Muscle layer of colon (tissue), 2 donors: ENCODE measurements around the gene DHRSX.
"Not testable (repeated sequence)": the region's sequence is repeated elsewhere in the genome, so short reads cannot be mapped to it uniquely, and the experiment has no call there.

Experiments
- H3K27ac ChIP-seq: one replicate; pipeline ENCODE4 v1.7.0; 2013; ENCODE audit warnings: low read depth, mild to moderate bottlenecking, low read length, moderate library complexity
- H3K27me3 ChIP-seq, 2 donors: one replicate each; pipeline ENCODE4 v1.7.0; 2013; ENCODE audit warnings: low read length in 2 of 2, mild to moderate bottlenecking in 2 of 2; ENCODE audit not compliant: insufficient read depth in 2 of 2, control insufficient read depth in 1 of 2
- H3K36me3 ChIP-seq: one replicate; pipeline ENCODE4 v1.7.0; 2013; ENCODE audit warnings: mild to moderate bottlenecking, low read length; ENCODE audit not compliant: insufficient read depth
- H3K4me1 ChIP-seq: one replicate; pipeline ENCODE4 v1.7.0; 2013; ENCODE audit warnings: mild to moderate bottlenecking, low read length; ENCODE audit not compliant: insufficient read depth
- H3K4me3 ChIP-seq, 2 donors: one replicate each; pipeline ENCODE4 v1.7.0; 2013; ENCODE audit warnings: low read length in 2 of 2, low read depth in 1 of 2, mild to moderate bottlenecking in 1 of 2, moderate library complexity in 1 of 2
- H3K9ac ChIP-seq: one replicate; pipeline ENCODE4 v1.7.0; 2013; ENCODE audit warnings: low read length
- H3K9me3 ChIP-seq: one replicate; pipeline ENCODE4 v1.7.0; 2013; ENCODE audit warnings: mild to moderate bottlenecking, low read length
- donor health status: abdominal sarcoma.
- donor health status: Adenocarcinoma of cecum.

Gene DHRSX

DNA sequence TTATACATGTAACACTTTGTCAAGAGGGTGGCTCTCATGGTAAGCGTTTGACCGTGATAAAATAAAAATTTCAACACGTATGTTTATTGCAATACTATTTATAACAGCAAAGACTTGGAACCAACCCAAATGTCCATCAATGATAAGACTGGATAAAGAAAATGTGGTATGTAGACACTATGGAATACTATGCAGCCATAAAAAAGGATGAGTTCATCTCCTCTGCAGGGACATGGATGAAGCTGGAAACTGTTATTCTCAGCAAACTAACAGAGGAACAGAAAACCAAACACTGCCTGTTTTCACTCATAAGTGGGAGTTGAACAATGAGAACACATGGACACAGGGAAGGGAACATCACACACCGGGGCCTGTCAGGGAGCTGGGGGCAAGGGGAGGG lies 150.1 kb downstream of the DHRSX start:
- H3K36me3 ChIP-seq, H3K9ac ChIP-seq, H3K4me3 ChIP-seq, H3K27me3 ChIP-seq, H3K27ac ChIP-seq, H3K9me3 ChIP-seq, H3K4me1 ChIP-seq: not testable (repeated sequence)

DNA sequence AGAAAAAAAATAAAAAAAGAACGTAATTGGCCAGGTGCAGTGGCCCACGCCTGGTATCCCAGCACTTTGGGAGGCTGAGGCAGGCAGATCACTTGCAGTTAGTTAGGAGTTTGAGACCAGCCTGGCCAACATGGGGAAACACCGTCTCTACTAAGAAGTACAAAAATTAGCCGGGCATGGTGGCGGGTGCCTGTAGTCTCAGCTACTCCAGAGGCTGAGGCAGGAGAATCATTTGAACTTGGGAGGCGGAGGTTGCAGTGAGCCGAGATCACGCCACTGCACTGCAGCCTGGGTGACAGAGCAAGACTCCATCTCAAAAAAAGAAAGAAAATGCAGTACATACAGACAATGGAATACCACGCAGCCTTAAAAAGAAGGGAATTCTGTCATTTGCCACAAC lies 150.7 kb downstream of the DHRSX start:
- H3K4me1 ChIP-seq, H3K27me3 ChIP-seq, H3K4me3 ChIP-seq, H3K27ac ChIP-seq, H3K36me3 ChIP-seq, H3K9ac ChIP-seq, H3K9me3 ChIP-seq: not testable (repeated sequence)

DNA sequence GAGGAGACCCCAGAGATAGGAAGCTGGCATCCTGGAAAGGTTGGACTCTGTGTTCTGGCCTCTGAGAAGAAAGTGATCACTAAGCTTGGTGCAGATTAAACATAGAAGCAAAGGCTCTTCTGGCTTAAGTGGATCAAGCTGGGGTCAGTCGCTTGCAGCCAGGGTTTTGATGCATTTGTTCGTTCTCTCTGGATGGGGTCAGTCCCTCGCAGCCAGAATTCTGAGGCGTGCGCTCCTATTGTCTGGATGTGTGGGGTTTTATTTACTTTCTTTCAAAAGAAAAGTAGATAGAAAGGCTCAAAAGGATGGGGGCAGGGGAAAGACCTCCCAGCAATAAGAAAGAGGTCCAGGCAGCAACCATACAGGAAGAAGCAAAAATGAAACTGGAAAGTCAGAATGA lies 152.6 kb downstream of the DHRSX start:
- Histone ChIP-seq H3K27ac (no peak overlapping the region), H3K27me3 (no peaks in the 10 kb centered on the region), H3K4me3 (no peak overlapping the region), H3K4me1 (no peaks in the 10 kb centered on the region), H3K9me3 (no peaks in the 10 kb centered on the region), H3K36me3 (no peaks in the 10 kb centered on the region), H3K9ac (no peak overlapping the region)

DNA sequence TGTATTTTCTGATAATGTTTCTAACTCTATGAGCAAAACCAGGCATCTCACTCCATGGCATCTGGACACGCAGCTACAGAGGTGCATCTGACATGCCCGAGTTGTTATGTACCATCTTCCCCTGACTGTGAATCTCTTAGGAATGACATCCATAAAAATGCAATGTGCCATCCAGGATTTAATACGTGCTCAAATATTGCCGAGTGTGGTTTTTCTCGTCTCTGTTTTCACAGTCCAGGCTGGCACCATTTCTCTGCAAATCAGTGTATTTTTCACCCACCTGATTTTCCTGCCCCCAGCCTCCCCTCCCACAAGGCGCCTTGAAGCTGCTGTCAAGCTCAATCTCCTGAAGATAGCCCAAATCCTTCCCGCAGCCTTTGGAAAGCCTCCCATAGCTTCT lies 154.6 kb downstream of the DHRSX start:
- Histone ChIP-seq H3K4me3 (no peak overlapping the region), H3K9ac (no peak overlapping the region), H3K27ac (no peak overlapping the region), H3K4me1 (no peaks in the 10 kb centered on the region), H3K36me3 (no peaks in the 10 kb centered on the region), H3K9me3 (no peaks in the 10 kb centered on the region), H3K27me3 (no peaks in the 10 kb centered on the region)

DNA sequence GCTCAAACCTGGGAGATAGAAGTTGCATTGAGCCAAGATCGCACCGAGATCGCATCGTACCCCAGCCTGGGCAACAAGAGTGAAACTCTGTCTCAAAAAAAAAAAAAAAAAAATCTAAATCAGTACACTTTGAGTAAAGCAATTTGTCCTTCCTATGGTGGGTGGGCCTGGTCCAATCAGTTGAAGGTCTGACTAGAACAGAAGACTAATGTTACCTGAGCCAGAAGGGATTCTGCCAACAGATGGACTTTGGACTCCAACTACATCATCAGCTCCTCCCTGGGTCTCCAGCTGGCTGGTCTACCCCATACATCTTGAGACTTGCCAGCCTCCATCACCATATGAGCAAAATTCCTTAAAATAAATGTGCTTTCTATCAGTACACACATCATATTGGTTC lies 155.2 kb downstream of the DHRSX start:
- H3K9me3 ChIP-seq: no peaks in the 10 kb centered on the region
- no peaks in the 10 kb centered on the region for H3K27me3 ChIP-seq
- H3K9ac ChIP-seq: no peak overlapping the region
- H3K36me3 ChIP-seq: no peaks in the 10 kb centered on the region
- no peak overlapping the region for H3K4me3 ChIP-seq
- H3K4me1 ChIP-seq: no peaks in the 10 kb centered on the region
- no peak overlapping the region for H3K27ac ChIP-seq

DNA sequence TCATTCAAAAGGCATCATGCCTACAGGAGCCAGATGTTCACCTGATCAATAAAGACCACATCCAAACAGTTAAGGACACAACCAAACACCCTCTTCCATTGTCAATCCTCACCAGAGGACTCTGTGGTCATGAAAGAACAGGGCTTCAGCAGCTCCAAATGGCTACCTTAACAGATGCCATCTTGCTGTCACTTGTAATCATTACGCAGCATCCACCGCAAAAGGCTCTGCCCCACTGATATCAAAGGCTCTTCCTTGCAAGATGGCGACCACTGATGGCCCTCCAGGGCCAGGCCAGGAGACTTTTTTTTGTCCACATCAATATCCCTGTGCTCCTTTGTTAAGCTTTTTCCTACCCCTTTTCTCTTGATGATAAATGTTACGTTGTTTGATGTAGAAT lies 157.4 kb downstream of the DHRSX start:
- H3K4me3 ChIP-seq: no peak overlapping the region
- no peaks in the 10 kb centered on the region for H3K36me3 ChIP-seq
- no peaks in the 10 kb centered on the region for H3K4me1 ChIP-seq
- no peaks in the 10 kb centered on the region for H3K9me3 ChIP-seq
- no peak overlapping the region for H3K27ac ChIP-seq
- H3K9ac ChIP-seq: no peak overlapping the region
- H3K27me3 ChIP-seq: no peaks in the 10 kb centered on the region

DNA sequence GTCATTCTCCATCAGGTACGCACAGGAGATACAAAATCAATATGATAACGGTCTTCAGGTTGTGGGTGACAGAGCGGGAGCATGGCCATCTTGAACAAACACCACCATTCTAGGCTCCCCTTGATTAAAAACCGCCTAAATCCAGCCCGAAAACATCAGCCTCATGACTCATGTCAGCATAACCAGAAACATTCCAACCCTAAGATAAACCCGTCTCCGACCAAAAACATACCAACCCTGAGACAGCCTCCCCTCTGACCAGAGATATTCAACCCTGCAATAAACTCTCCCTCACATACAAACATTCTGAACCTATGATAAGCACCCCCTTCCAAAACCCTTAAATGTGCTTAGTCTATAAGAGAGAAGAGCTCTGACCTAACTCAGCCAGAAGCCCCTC lies 157.9 kb downstream of the DHRSX start:
- Histone ChIP-seq H3K9me3 (no peaks in the 10 kb centered on the region), H3K4me3 (no peak overlapping the region), H3K27ac (no peak overlapping the region), H3K4me1 (no peaks in the 10 kb centered on the region), H3K36me3 (no peaks in the 10 kb centered on the region), H3K9ac (no peak overlapping the region), H3K27me3 (no peaks in the 10 kb centered on the region)

DNA sequence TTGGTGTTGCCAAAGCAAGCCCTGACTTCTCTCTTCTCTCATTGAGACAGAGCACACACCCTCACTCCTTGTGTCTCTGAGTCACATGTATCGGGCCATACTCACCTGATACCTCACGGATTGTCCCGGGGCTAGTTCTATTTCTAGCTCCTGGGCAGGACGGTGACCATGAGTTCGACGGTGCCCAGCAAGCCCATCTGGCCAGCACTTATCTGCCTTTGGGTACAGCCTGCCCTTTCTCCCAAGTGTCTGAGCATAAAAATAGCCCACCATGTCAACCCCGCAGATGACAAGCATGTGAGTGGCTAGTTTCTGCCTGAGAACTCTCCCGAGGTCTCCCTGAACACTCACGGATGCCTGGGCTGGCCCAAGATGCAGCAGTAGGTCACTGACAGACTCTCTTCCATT lies 158.5 kb downstream of the DHRSX start:
- Histone ChIP-seq H3K9ac (no peak overlapping the region), H3K4me3 (no peak overlapping the region), H3K4me1 (no peaks in the 10 kb centered on the region), H3K36me3 (no peaks in the 10 kb centered on the region), H3K27me3 (no peaks in the 10 kb centered on the region), H3K9me3 (no peaks in the 10 kb centered on the region), H3K27ac (no peak overlapping the region)

DNA sequence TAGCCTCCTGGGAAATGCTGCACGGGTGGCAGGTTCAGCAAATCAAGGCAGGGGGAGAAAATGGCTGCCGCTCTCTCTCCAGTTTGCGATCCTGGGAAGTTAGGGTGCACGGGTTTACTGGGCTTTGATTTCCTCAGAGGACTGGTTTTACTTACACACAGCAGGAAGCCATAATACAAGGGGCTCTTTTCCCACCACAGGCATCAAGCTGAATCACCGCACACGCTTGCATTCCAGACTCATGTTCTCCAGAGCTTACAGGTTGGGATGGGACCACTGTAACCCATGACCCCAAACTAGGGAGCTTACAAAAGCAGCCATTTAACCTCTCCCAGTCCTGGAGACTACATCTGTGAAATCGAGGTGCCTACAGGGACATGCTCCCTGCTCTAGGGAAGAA lies 159.8 kb downstream of the DHRSX start:
- Histone ChIP-seq H3K27ac (no peak overlapping the region), H3K4me1 (no peaks in the 10 kb centered on the region), H3K9ac (no peak overlapping the region), H3K9me3 (no peaks in the 10 kb centered on the region), H3K4me3 (no peak overlapping the region), H3K27me3 (no peaks in the 10 kb centered on the region), H3K36me3 (no peaks in the 10 kb centered on the region)

DNA sequence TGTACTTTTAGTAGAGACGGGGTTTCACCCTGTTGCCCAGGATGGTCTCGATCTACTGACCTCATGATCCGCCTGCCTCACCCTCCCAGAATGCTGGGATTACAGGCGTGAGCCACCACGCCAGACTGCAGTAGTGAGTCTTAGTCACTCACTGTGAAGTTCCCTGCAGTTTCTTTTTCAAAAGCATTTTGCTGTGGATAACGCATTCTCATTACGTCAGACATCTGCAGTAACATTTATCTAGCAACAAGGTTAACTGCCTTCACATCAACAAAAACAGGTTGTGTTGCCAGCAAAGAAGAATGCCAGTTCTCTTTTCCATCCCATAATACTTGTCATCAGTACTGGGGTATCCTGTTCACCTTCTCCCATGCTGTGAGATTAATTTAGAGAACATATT lies 164.6 kb downstream of the DHRSX start:
- Histone ChIP-seq H3K27ac (no peak overlapping the region), H3K27me3 (no peaks in the 10 kb centered on the region), H3K4me1 (no peaks in the 10 kb centered on the region), H3K9me3 (no peaks in the 10 kb centered on the region), H3K9ac (no peak overlapping the region), H3K4me3 (no peak overlapping the region), H3K36me3 (no peaks in the 10 kb centered on the region)

DNA sequence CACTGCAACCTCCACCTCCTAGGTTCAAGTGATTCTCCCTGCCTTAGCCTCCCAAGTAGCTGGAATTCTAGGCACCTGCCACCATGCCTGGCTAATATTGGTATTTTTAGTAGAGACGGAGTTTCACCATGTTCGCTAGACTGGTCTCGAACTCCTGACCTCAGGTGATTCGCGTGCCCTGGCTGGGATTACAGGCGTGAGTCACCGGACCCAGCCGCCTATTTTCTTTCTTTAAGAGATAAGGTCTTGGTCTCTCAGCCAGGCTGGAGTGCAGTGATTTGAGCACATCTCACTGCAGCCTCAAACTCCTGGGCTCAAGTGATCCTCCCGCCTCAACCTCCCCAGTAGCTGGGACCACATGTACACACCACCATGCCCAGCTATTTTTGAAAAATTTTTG lies 166.5 kb downstream of the DHRSX start:
- Histone ChIP-seq H3K36me3 (no peaks in the 10 kb centered on the region), H3K4me3 (no peak overlapping the region), H3K27ac (no peak overlapping the region), H3K27me3 (no peaks in the 10 kb centered on the region), H3K9me3 (no peaks in the 10 kb centered on the region), H3K9ac (no peak overlapping the region), H3K4me1 (no peaks in the 10 kb centered on the region)

DNA sequence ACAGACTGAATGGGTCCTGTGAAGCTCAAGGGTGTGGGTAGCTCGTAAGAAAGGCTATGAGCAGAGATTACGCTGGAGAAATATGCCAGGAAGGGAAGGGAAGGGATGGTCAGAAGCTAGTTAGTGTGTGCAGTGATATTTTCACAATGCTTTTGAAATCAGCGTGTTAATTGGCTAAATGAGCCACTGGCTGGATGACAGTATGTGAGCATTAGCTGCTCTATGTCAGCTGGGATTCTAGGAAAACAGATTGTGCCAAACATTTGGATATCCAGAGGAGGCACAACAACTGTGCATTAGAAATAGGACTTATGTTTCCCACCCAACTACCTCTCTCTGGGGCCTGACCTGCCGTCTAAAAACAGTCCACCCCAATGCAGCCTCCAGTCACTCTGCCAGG lies 168.5 kb downstream of the DHRSX start:
- no peaks in the 10 kb centered on the region for H3K9me3 ChIP-seq
- H3K4me3 ChIP-seq: no peak overlapping the region
- no peak overlapping the region for H3K27ac ChIP-seq
- H3K4me1 ChIP-seq: no peaks in the 10 kb centered on the region
- no peaks in the 10 kb centered on the region for H3K27me3 ChIP-seq
- H3K36me3 ChIP-seq: no peaks in the 10 kb centered on the region
- no peak overlapping the region for H3K9ac ChIP-seq

DNA sequence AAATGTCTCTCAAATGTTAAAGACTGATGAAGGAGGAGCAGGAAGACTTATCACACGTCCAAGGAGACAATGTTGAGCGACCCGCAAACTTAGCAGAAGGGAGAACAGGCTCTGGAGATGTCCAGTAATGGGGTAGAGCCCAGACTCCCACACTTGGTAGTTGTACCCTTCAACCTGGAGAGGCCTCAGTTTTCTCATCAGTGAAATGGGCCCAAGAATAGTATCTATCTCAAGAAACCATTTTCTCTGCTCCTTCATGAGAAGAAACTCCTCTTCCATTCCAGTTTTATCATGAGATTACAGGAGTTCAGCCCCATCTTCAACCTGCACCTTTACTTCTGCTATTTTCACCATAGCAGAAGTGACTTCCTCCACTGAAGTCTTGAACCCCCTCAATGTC lies 169.9 kb downstream of the DHRSX start:
- H3K9ac ChIP-seq: no peak overlapping the region
- H3K36me3 ChIP-seq: no peaks in the 10 kb centered on the region
- no peaks in the 10 kb centered on the region for H3K27me3 ChIP-seq
- no peaks in the 10 kb centered on the region for H3K9me3 ChIP-seq
- H3K27ac ChIP-seq: no peak overlapping the region
- H3K4me1 ChIP-seq: no peaks in the 10 kb centered on the region
- H3K4me3 ChIP-seq: no peak overlapping the region
